K562 (cell line): ENCODE measurements around the gene LCLAT1. TPM values are rescaled to one million over a fixed set of nuclear protein-coding genes. Genes with fewer than 3 reads are reported as not detected.

Source experiments
- ATAC-seq: fragments of 200-7000 bp; cut with Tn5 transposase; 3 replicates; pipeline ENCODE4 v1.9.1; 2020; ENCODE audit warnings: moderate library complexity
- BruUV-seq: library from RNA; stranded (reverse); fragments of 400-500 nt; replicated peaks from 2 replicates; lab custom pipeline; 2021; lab: Mats Ljungman, UMichigan
- CTCF ChIA-PET: fragments of 300-600 bp; formaldehyde crosslinking; extraction: SDS; loops from one replicate; lab custom pipeline; 2021; ENCODE audit warnings: low intra/inter-chr PET ratio; lab: Yijun Ruan, JAX
- POLR2A ChIA-PET: fragments of 300-600, 350-650 bp; sonication (Branson Sonifier 250); formaldehyde crosslinking; extraction: SDS; loops from one replicate; lab custom pipeline; 2021; ENCODE audit warnings: antibody characterized with exemption, inconsistent platforms; lab: Yijun Ruan, JAX
- DNase-seq, 4 experiments: peaks; one replicate each; pipeline versions ENCODE4 v3.0.0 to v3.0.0-alpha.2; 2011 to 2018; ENCODE audit warnings: low spot score in 3 of 4, mixed read lengths in 3 of 4; ENCODE audit errors: extremely low read depth in 1 of 4
- FAIRE-seq: peaks from 2 replicates; lab custom pipeline; 2011; peaks lifted over from hg19 to GRCh38; lab: Jason Lieb, UNC
- H2AFZ ChIP-seq: 2 replicates; pipeline ENCODE4 v1.6.0; 2011; ENCODE audit warnings: low read depth, low read length, control low read depth, inconsistent platforms
- H3K27ac ChIP-seq: fragments of 200-600 bp; 3 replicates; pipeline ENCODE4 v1.8.0; 2011; ENCODE audit warnings: low read depth, mild to moderate bottlenecking, control low read depth, inconsistent platforms, low read length, moderate library complexity, mixed read lengths; ENCODE audit errors: extremely low read depth
- H3K27me3 ChIP-seq, 2 experiments: fragments of 300-600 bp in 1 of 2; 2 replicates in 1 of 2; 3 replicates in 1 of 2; pipeline versions ENCODE4 v1.6.0 to v1.8.0; 2011; ENCODE audit warnings: inconsistent platforms in 2 of 2, low read length in 2 of 2, mild to moderate bottlenecking in 1 of 2, mixed read lengths in 1 of 2, moderate library complexity in 1 of 2; ENCODE audit not compliant: control insufficient read depth in 2 of 2, insufficient read depth in 2 of 2
- H3K36me3 ChIP-seq: fragments of 300-600 bp; 3 replicates; pipeline ENCODE4 v1.8.0; 2011; ENCODE audit warnings: mild to moderate bottlenecking, low read length, inconsistent platforms; ENCODE audit not compliant: control insufficient read depth, insufficient read depth
- H3K4me1 ChIP-seq, 2 experiments: fragments of 200-600 bp in 1 of 2; replicated peaks in 1 of 2; 2 replicates in 1 of 2; 3 replicates in 1 of 2; pipeline versions ENCODE4 v1.5.1 to v1.8.0; 2011; ENCODE audit warnings: inconsistent platforms in 2 of 2, low read length in 2 of 2, mild to moderate bottlenecking in 1 of 2, mixed read lengths in 1 of 2, moderate library complexity in 1 of 2; ENCODE audit not compliant: control insufficient read depth in 2 of 2, insufficient read depth in 2 of 2
- H3K4me2 ChIP-seq: 2 replicates; pipeline ENCODE4 v1.6.1; 2011; ENCODE audit warnings: low read length, control low read depth, inconsistent platforms, mixed read lengths; ENCODE audit not compliant: insufficient read depth
- H3K4me3 ChIP-seq: fragments of 200-600 bp; sonication (generic), shearing (Covaris generic); 2 replicates; pipeline ENCODE4 v1.5.1; 2016; ENCODE audit warnings: control low read depth, inconsistent platforms
- H3K79me2 ChIP-seq: fragments of 200-600 bp; 3 replicates; pipeline ENCODE4 v1.8.0; 2011; ENCODE audit warnings: low read length, inconsistent platforms; ENCODE audit not compliant: control insufficient read depth, insufficient read depth
- H3K9ac ChIP-seq, 2 experiments: 2 replicates each; pipeline versions ENCODE4 v1.6.0 to v1.6.1; 2011; ENCODE audit warnings: low read depth in 2 of 2, low read length in 2 of 2, control low read depth in 1 of 2, inconsistent platforms in 1 of 2, mild to moderate bottlenecking in 1 of 2, mixed read lengths in 1 of 2; ENCODE audit not compliant: insufficient read depth in 1 of 2
- H3K9me1 ChIP-seq: one replicate; pipeline ENCODE4 v1.6.0; 2011; ENCODE audit warnings: inconsistent platforms, mild to moderate bottlenecking, low read length, moderate library complexity; ENCODE audit not compliant: control insufficient read depth, insufficient read depth
- H3K9me3 ChIP-seq: replicated peaks from 2 replicates; pipeline ENCODE4 v1.5.1; 2011; ENCODE audit warnings: low read depth, low read length, inconsistent platforms; ENCODE audit not compliant: control insufficient read depth, insufficient read depth
- H4K20me1 ChIP-seq: replicated peaks from 2 replicates; pipeline ENCODE4 v1.6.1; 2011; ENCODE audit warnings: low read length, inconsistent platforms, mixed read lengths; ENCODE audit not compliant: control insufficient read depth, insufficient read depth
- CBX3 ChIP-seq, 2 experiments: IDR thresholded peaks; 1 replicate in 1 of 2; 2 replicates in 1 of 2; pipeline ENCODE4 v1.6.1; 2012; ENCODE audit warnings: inconsistent platforms in 2 of 2, low read length in 2 of 2, borderline replicate concordance in 1 of 2, control low read depth in 1 of 2
- CEBPG ChIP-seq, 3 experiments: fragments of 200-800 bp in 1 of 3; sonication (Bioruptor generic) in 1 of 3; sonication (generic) in 1 of 3; formaldehyde crosslinking in 1 of 3; IDR thresholded peaks in 2 of 3; conservative IDR thresholded peaks in 1 of 3; 2 replicates each; pipeline versions ENCODE4 v1.6.1 to v1.8.0; 2016 to 2022; ENCODE audit warnings: missing compliant biosample characterization in 2 of 3, missing genetic modification characterization in 2 of 3, mild to moderate bottlenecking in 1 of 3, missing genetic modification reagents in 1 of 3
- HNRNPL ChIP-seq: fragments of 200-400 bp; formaldehyde crosslinking; IDR thresholded peaks from 2 replicates; pipeline ENCODE4 v1.6.1; 2017; ENCODE audit warnings: low read depth, mild to moderate bottlenecking, low read length
- RCOR1 ChIP-seq, 2 experiments: IDR thresholded peaks; 2 replicates each; pipeline ENCODE4 v1.6.1; 2012; ENCODE audit warnings: low read depth in 2 of 2, low read length in 2 of 2, borderline replicate concordance in 1 of 2, improper control_type of control experiment in 1 of 2
- RHOXF2B ChIP-seq: fragments of 250-450 bp; sonication (Bioruptor Pico); conservative IDR thresholded peaks from 2 replicates; pipeline ENCODE4 v1.5.1; 2021
- ZFP36 ChIP-seq: fragments of 150-350 bp; IDR thresholded peaks from 2 replicates; pipeline ENCODE4 v1.6.1; 2018; ENCODE audit warnings: low read length, low read depth; ENCODE audit not compliant: partially characterized antibody
- ZNF316 ChIP-seq: fragments of 450-650 bp; IDR thresholded peaks from 2 replicates; pipeline ENCODE4 v1.6.1; 2016
- WGBS: fragments of 100-300 bp; shearing (Covaris generic); methylation state at CpG from one replicate; pipeline ENCODE4 v1.1.6; 2016; ENCODE audit warnings: low coverage, mixed read lengths; ENCODE audit not compliant: insufficient coverage; ENCODE audit errors: missing lambda C conversion rate; 5-methylcytosine and 5-hydroxymethylcytosine counted together
- in situ Hi-C: fragments of 300-500 bp; cut with MboI; formaldehyde crosslinking; loops from 4 replicates; pipeline ENCODE4 v1.15.0; 2018; ENCODE audit warnings: inconsistent platforms, mixed read lengths
- intact Hi-C: fragments of 100-400 bp; cut with micrococcal nuclease; formaldehyde crosslinking; loops from 2 replicates; pipeline ENCODE4 v1.14.2; 2022
- polyA plus RNA-seq, 8 experiments: library from polyadenylated mRNA; depleted of rRNA in 4 of 8; stranded (reverse) in 5 of 8; unstranded in 3 of 8; fragments of >200 nt; fragmentation: Nextera tagmentation in 2 of 8; fragmentation: Illumina TruSeq in 1 of 8; extraction: Ambion mirVana in 2 of 8; extraction: Trizol in 1 of 8; gene quantifications; 2 replicates each; pipeline versions ENCODE4 v1.2.1 to v1.2.3, GENCODE V29; 2011 to 2014; ENCODE audit warnings: inconsistent platforms in 1 of 8, missing spikeins in 1 of 8
- total RNA-seq, 7 experiments: library from RNA; depleted of rRNA in 6 of 7; stranded (reverse); fragments of >200 nt in 6 of 7; fragmentation: Illumina TruSeq in 2 of 7; extraction: Trizol in 2 of 7; gene quantifications; 2 replicates each; pipeline versions ENCODE4 v1.2.1 to v1.2.3, GENCODE V29; 2011 to 2021; ENCODE audit warnings: low replicate concordance in 1 of 7
- TF ChIP-seq, protein P1 (sequence below): sonication (generic); formaldehyde crosslinking; IDR thresholded peaks from 2 replicates; pipeline ENCODE4 v1.8.0; 2022; ENCODE audit warnings: mild to moderate bottlenecking, missing genetic modification reagents
- TF ChIP-seq, protein P2 (sequence below): fragments of 250-450 bp; sonication (Bioruptor Pico); IDR thresholded peaks from 2 replicates; pipeline ENCODE4 v1.4.0; 2020

LCLAT1 gene
- total and polyA plus RNA-seq, 9 of the 15 experiments (the other 6 are each of a cell fraction or from before 2014, with no cell fraction given) = 8.9 to 63.3 (median 25.4) TPM

- Histone ChIP-seq H3K27me3 (no peaks in the 10 kb centered on the region), H3K9me3 (no peaks in the 10 kb centered on the region), H3K36me3 (peaks cover 15% of the 10 kb centered on the region; the same call in 1 of the 3 replicates), H3K9me1 (no peaks in the 10 kb centered on the region), H3K4me3 (peak overlapping the region; percentile 57; the same call in 1 of the 2 replicates), H3K4me2 (peak overlapping the region; percentile 81), H2AFZ (no peak overlapping the region), H3K79me2 (peaks cover 57% of the 10 kb centered on the region), H3K4me1 (peaks cover 17 to 19% of the 10 kb centered on the region in 2 experiments), H4K20me1 (no peaks in the 10 kb centered on the region; the same call in 1 of the 2 replicates), H3K9ac (peak overlapping the region; percentile 3 to 68; a peak in 2 of 4 replicates), H3K27ac (no peak overlapping the region)
- 11% methylated on average over 3 of the region's 4 CpGs for WGBS
- ATAC-seq (no peak), FAIRE-seq (no peak), DNase-seq (no peak)
- ChIA-PET POLR2A (interaction anchor here (0.6 to 2.4 kb wide), 2 partner anchors 164 to 218 kb away, joined by 3 to 6 read pairs; partner anchors contain the start of gene LBH), CTCF (no interaction called here)
- intact Hi-C loops (loop anchor here (5.0 to 10.0 kb wide), 2 partner anchors 156 to 214 kb away; partner anchors contain the start of gene LBH), in situ Hi-C loops (no loop called here)
- TF ChIP-seq CEBPG (CRISPR knock-in tag; IDR thresholded peaks at IDR 0.05) (no peak), CEBPG (tag; conservative IDR thresholded peaks at IDR 0.05 in 1 of 2, IDR thresholded peaks at IDR 0.05 in 1 of 2) (no peak), ZNF316 (0 out of 2 replicates have a peak, but pooled peaks have one; percentile 29)
- no TSS peak for BruUV-seq
Observed at GRCh38 chr2:30448308-30448707, 1.3 kb downstream of the LCLAT1 start.

DNA sequence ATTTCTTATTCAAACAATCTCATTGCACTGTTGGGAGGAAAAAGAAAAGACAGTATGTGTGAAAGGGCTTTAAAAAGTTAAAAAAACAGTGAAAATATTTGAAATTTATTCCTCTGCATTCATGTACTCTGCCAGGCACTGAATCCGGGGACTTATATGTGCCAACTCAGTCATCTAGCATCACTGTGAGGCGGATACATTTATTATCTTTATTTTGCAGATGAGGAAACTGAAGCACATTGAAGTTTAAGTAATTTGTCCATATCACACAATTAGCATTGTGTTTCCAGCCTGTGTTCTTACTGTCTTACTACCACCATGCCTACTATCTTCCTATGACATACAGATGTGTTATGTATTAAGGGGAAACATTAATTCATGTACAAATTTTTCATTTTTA is 1.8 kb downstream of the LCLAT1 start:
- CTCF ChIA-PET = no interaction called here
- peaks cover 15% of the 10 kb centered on the region; the same call in 1 of the 3 replicates for H3K36me3 ChIP-seq
- H3K4me1 ChIP-seq = peaks cover 13% of the 10 kb centered on the region in 2 experiments
- no peaks in the 10 kb centered on the region for H3K9me3 ChIP-seq
- H2AFZ ChIP-seq = no peak overlapping the region
- POLR2A ChIA-PET = no interaction called here
- no TSS peak for BruUV-seq
- 73% methylated on average over 2 of the region's 2 CpGs for WGBS
- peak overlapping the region in 1 of 2 experiments; percentile 68; a peak in 1 of 4 replicates for H3K9ac ChIP-seq
- no peak for DNase-seq
- in situ Hi-C loops = no loop called here
- H4K20me1 ChIP-seq = no peaks in the 10 kb centered on the region; the same call in 1 of the 2 replicates
- ATAC-seq = no peak
- H3K4me2 ChIP-seq = peak overlapping the region; percentile 3; the same call in 1 of the 2 replicates
- no peak overlapping the region for H3K27ac ChIP-seq
- no peaks in the 10 kb centered on the region for H3K27me3 ChIP-seq
- peaks cover 63% of the 10 kb centered on the region for H3K79me2 ChIP-seq
- TF ChIP-seq RCOR1 (IDR thresholded peaks at IDR 0.05; ENCODE audit: borderline replicate concordance in 1 of 2, low read depth in 2 of 2, low read length in 2 of 2) (no peak), RHOXF2B (CRISPR knock-in tag) (no peak), HNRNPL (no peak), ZFP36 (no peak), CBX3 (IDR thresholded peaks at IDR 0.05; ENCODE audit: borderline replicate concordance in 1 of 2, low read length in 2 of 2) (no peak)
- TF ChIP-seq, protein P1, sequence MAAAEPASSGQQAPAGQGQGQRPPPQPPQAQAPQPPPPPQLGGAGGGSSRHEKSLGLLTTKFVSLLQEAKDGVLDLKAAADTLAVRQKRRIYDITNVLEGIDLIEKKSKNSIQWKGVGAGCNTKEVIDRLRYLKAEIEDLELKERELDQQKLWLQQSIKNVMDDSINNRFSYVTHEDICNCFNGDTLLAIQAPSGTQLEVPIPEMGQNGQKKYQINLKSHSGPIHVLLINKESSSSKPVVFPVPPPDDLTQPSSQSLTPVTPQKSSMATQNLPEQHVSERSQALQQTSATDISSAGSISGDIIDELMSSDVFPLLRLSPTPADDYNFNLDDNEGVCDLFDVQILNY (CRISPR knock-in tag) = no peak
- TF ChIP-seq, protein P2, sequence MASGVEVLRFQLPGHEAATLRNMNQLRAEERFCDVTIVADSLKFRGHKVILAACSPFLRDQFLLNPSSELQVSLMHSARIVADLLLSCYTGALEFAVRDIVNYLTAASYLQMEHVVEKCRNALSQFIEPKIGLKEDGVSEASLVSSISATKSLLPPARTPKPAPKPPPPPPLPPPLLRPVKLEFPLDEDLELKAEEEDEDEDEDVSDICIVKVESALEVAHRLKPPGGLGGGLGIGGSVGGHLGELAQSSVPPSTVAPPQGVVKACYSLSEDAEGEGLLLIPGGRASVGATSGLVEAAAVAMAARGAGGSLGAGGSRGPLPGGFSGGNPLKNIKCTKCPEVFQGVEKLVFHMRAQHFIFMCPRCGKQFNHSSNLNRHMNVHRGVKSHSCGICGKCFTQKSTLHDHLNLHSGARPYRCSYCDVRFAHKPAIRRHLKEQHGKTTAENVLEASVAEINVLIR (CRISPR knock-in tag) = no peak
- intact Hi-C loops = loop anchor here (5.0 to 10.0 kb wide), 2 partner anchors 157 to 214 kb away; partner anchors contain the start of gene LBH
- H3K9me1 ChIP-seq = no peaks in the 10 kb centered on the region
- FAIRE-seq = no peak
- no peak overlapping the region; the same call in 1 of the 2 replicates for H3K4me3 ChIP-seq
